Common myeloid progenitor, CD34-positive (primary cell): ENCODE data around the gene AHNAK2.

Experiments used
- CTCF ChIA-PET: fragments of 350-600 bp; sonication (Branson Sonifier 250); formaldehyde crosslinking; loops from one replicate; lab custom pipeline; 2021; ENCODE audit warnings: antibody characterized with exemption; lab: Charles Lee
- POLR2A ChIA-PET: fragments of 350-600 bp; sonication (Branson Sonifier 250); formaldehyde crosslinking; loops from one replicate; lab custom pipeline; 2021; ENCODE audit warnings: antibody characterized with exemption; lab: Charles Lee
- DNase-seq, 3 donors: peaks; one replicate each; pipeline versions ENCODE4 v3.0.0 to v3.0.0-alpha.2; 2013
- H3K27ac ChIP-seq, 2 experiments: 1 replicate in 1 of 2; 2 replicates in 1 of 2; pipeline ENCODE4 v1.7.0; 2013; ENCODE audit warnings: inconsistent platforms in 2 of 2, low read length in 2 of 2, mild to moderate bottlenecking in 2 of 2, low read depth in 1 of 2, moderate library complexity in 1 of 2; ENCODE audit not compliant: severe bottlenecking in 2 of 2, insufficient read depth in 1 of 2, poor library complexity in 1 of 2
- H3K27me3 ChIP-seq, 5 experiments: replicated peaks in 2 of 5; 1 replicate in 3 of 5; 2 replicates in 2 of 5; pipeline versions ENCODE4 v1.6.1 to v1.7.0; 2013; ENCODE audit warnings: low read length in 4 of 5, mild to moderate bottlenecking in 2 of 5, moderate library complexity in 2 of 5, inconsistent platforms in 1 of 5; ENCODE audit not compliant: insufficient read depth in 5 of 5, control insufficient read depth in 4 of 5
- H3K36me3 ChIP-seq, 4 experiments: 1 replicate in 2 of 4; 2 replicates in 2 of 4; pipeline versions ENCODE4 v1.6.1 to v1.7.0; 2013; ENCODE audit warnings: low read length in 3 of 4, control low read depth in 1 of 4, mild to moderate bottlenecking in 1 of 4; ENCODE audit not compliant: control insufficient read depth in 4 of 4, insufficient read depth in 4 of 4
- H3K4me1 ChIP-seq, 4 experiments: 1 replicate in 3 of 4; 2 replicates in 1 of 4; pipeline versions ENCODE4 v1.6.1 to v1.7.1; 2013; ENCODE audit warnings: low read length in 3 of 4, mild to moderate bottlenecking in 3 of 4, control low read depth in 1 of 4, inconsistent platforms in 1 of 4, moderate library complexity in 1 of 4; ENCODE audit not compliant: control insufficient read depth in 4 of 4, insufficient read depth in 4 of 4; ENCODE audit errors: control extremely low read depth in 1 of 4
- H3K4me3 ChIP-seq, 7 experiments: 1 replicate in 4 of 7; 2 replicates in 3 of 7; pipeline versions ENCODE4 v1.5.1 to v1.7.0; 2013; ENCODE audit warnings: mild to moderate bottlenecking in 7 of 7, low read length in 6 of 7, moderate library complexity in 6 of 7, inconsistent platforms in 2 of 7, low read depth in 2 of 7, control low read depth in 1 of 7; ENCODE audit not compliant: insufficient read depth in 4 of 7, control insufficient read depth in 1 of 7; ENCODE audit errors: extremely low read depth in 1 of 7
- H3K9me3 ChIP-seq, 5 experiments: 1 replicate in 4 of 5; 2 replicates in 1 of 5; pipeline versions ENCODE4 v1.6.1 to v1.7.1; 2013; ENCODE audit warnings: low read length in 4 of 5, mild to moderate bottlenecking in 2 of 5, inconsistent platforms in 1 of 5, low read depth in 1 of 5, moderate library complexity in 1 of 5; ENCODE audit not compliant: control insufficient read depth in 4 of 5, insufficient read depth in 2 of 5; ENCODE audit errors: control extremely low read depth in 1 of 5
- whole genome bisulfite sequencing: methylation state at CpG from one replicate; pipeline ENCODE4 v1.1.5; 2013; ENCODE audit not compliant: insufficient coverage; 5-methylcytosine and 5-hydroxymethylcytosine counted together

The AHNAK2 gene

GRCh38 chr14:105018414-105018813 lies 40.2 kb upstream of the AHNAK2 start:
- DNase-seq: no peak
- 100% methylated on average over 3 of the region's 4 CpGs for WGBS
- H3K27me3 ChIP-seq: no peaks in the 10 kb centered on the region
- POLR2A ChIA-PET: interaction anchor here (0.7 kb wide), 1 partner anchor 13 kb away, joined by 3 read pairs; no protein-coding TSS in a partner anchor
- peak overlapping the region in 1 of 2 experiments; percentile 32 for H3K27ac ChIP-seq
- H3K4me3 ChIP-seq: peak overlapping the region in 1 of 7 experiments; percentile 22
- CTCF ChIA-PET: interaction anchor here (0.6 to 6.7 kb wide), 7 partner anchors 7 to 140 kb away, joined by 3 to 44 read pairs (median 5); no protein-coding TSS in a partner anchor
- H3K9me3 ChIP-seq: no peaks in the 10 kb centered on the region
- H3K4me1 ChIP-seq: peaks cover 7 to 63% (median 45%) of the 10 kb centered on the region in 4 experiments
- H3K36me3 ChIP-seq: peaks cover 2 to 26% (median 3%) of the 10 kb centered on the region in 4 experiments

DNA sequence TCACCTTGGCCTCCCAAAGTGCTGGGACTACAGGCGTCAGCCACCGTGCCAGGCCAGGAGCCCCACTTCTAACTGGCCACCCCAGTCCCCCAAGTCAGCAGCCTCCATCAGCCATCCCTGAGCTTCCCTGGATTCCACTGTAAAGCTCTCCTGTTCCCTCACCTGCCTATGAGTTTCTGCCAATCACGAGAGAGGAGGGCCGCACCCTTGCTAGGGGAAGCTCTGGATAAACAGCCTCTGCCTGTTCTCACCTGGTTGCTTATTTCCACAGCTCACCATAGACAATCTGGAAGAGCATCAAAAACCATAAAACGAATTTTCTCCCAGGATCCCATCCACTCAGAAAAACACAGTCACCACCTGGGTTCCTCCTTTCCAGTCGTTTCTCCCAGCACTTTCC lies 37.7 kb upstream of the AHNAK2 start:
- 78% methylated on average over 5 of the region's 6 CpGs for WGBS
- Histone ChIP-seq H3K4me1 (peaks cover 7 to 51% (median 33%) of the 10 kb centered on the region in 4 experiments), H3K27me3 (no peaks in the 10 kb centered on the region), H3K4me3 (no peak overlapping the region), H3K27ac (peak overlapping the region; percentile 40 to 56), H3K36me3 (peaks cover 2 to 47% (median 10%) of the 10 kb centered on the region in 4 experiments), H3K9me3 (no peaks in the 10 kb centered on the region)
- no peak for DNase-seq
- CTCF ChIA-PET: interaction anchor here (1.0 to 6.7 kb wide), 6 partner anchors 10 to 40 kb away, joined by 3 to 44 read pairs (median 8); no protein-coding TSS in a partner anchor
- POLR2A ChIA-PET: interaction anchor here (1.1 kb wide), 1 partner anchor 18 kb away, joined by 3 read pairs; no protein-coding TSS in a partner anchor

GRCh38 chr14:105015242-105015641 lies 37.1 kb upstream of the AHNAK2 start:
- ChIA-PET CTCF (interaction anchor here (1.0 to 6.7 kb wide), 4 partner anchors 11 to 39 kb away, joined by 3 to 44 read pairs (median 11); no protein-coding TSS in a partner anchor), POLR2A (no interaction called here)
- H3K4me1 ChIP-seq: peaks cover 7 to 50% (median 32%) of the 10 kb centered on the region in 4 experiments
- no peaks in the 10 kb centered on the region for H3K9me3 ChIP-seq
- no peaks in the 10 kb centered on the region for H3K27me3 ChIP-seq
- WGBS: 42% methylated on average over 8 of the region's 9 CpGs
- H3K4me3 ChIP-seq: peak overlapping the region in 1 of 7 experiments; percentile 2
- H3K27ac ChIP-seq: peak overlapping the region; percentile 40 to 56
- peaks cover 4 to 52% (median 14%) of the 10 kb centered on the region in 4 experiments for H3K36me3 ChIP-seq
- DNase-seq: peak; percentile 59 to 81 (median 66)

DNA sequence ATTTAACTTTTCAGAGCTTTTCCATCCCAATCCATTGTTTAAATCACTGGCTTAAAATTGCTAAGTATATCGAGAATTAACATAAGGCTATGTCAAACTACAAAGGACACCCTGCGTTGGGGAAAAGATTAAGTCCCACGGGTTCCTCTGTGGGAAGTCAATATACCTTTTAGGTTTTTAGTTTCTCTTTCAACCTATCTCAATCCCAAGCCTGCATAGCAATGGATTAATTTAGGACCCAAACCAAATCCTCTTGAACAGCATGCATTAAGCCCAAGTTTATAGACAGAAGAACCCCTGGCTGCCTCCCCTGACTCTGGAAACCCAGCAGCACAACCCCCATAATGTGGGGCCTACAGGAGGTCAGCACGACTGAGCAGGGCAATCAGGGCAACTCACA lies 36.5 kb upstream of the AHNAK2 start:
- H3K27ac ChIP-seq: peak overlapping the region; percentile 6 to 56
- POLR2A ChIA-PET: no interaction called here
- peaks cover 3 to 44% (median 26%) of the 10 kb centered on the region in 4 experiments for H3K4me1 ChIP-seq

DNA sequence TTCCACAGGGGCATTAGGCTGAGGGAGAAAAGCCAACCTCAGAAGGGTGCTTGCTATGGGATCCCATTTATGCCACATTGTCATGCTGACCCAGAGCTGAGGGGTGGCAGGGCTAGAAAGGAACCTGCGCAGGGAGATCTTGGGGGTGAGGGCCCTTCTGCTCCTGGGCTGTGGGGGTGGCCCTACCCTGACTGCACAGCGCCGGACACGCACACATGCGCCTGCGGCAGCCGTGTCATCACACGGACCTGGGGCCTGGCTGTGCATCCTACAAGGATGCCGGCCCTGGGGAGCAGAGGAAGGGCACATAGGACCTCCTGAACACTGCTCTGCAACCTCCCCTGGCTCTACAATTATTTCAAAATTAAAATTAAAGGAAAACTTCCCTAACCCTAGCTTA lies 35.9 kb upstream of the AHNAK2 start:
- Histone ChIP-seq H3K27ac (peak overlapping the region in 1 of 2 experiments; percentile 56), H3K27me3 (no peaks in the 10 kb centered on the region), H3K4me1 (peaks cover 0 to 38% (median 20%) of the 10 kb centered on the region in 4 experiments), H3K9me3 (no peaks in the 10 kb centered on the region), H3K36me3 (peaks cover 4 to 60% (median 22%) of the 10 kb centered on the region in 4 experiments), H3K4me3 (no peak overlapping the region)
- CTCF ChIA-PET: interaction anchor here (1.2 to 4.0 kb wide), 5 partner anchors 9 to 170 kb away, joined by 3 to 23 read pairs (median 5); no protein-coding TSS in a partner anchor
- 77% methylated on average over 8 of the region's 9 CpGs for WGBS
- no peak for DNase-seq
- POLR2A ChIA-PET: no interaction called here

More for the DNA sequence above, 36.5 kb upstream of the AHNAK2 start:
- Histone ChIP-seq H3K4me3 (peak overlapping the region in 1 of 7 experiments; percentile 2), H3K27me3 (no peaks in the 10 kb centered on the region), H3K9me3 (no peaks in the 10 kb centered on the region), H3K36me3 (peaks cover 4 to 58% (median 20%) of the 10 kb centered on the region in 4 experiments)
- CTCF ChIA-PET: interaction anchor here (1.7 to 4.0 kb wide), 4 partner anchors 10 to 39 kb away, joined by 4 to 23 read pairs (median 11); no protein-coding TSS in a partner anchor
- no peak for DNase-seq
- WGBS: 100% methylated on average over 1 of the region's 4 CpGs

DNA sequence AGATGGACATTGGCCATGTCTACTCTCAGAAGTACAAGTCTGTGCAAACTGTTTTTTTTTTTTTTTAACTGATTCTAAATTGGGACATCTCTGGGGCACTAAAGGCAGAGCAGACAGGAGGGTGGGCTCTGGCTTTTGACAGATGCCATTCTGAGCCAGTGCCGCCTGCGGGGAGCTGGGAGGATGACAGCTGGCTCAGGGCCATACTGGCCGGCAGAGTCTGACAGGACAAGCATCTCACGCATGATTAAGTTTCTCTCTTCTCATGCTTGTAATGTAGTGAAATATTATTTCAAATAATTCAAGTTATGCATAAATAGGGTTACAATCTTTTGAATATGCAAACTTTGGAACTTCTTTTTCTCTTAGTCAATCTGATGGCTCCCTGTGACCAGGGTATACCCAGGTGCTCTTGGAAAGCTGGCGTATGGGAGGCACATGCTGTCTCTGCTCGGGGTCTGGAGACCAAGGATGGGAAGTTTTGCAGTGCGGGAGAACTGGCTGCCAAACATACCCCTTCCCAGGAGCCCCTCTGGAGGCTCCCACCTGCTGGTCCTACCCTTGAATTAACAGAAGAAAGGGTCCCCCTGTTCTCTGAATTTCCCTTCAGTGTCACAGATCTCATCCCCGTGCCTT lies 35.1 kb upstream of the AHNAK2 start:
- peak in 1 of 3 donors; percentile 36 for DNase-seq
- WGBS: 79% methylated on average over 3 of the region's 8 CpGs
- Histone ChIP-seq H3K27ac (no peak overlapping the region), H3K9me3 (no peaks in the 10 kb centered on the region), H3K4me3 (no peak overlapping the region), H3K4me1 (peaks cover 0 to 32% (median 16%) of the 10 kb centered on the region in 4 experiments), H3K36me3 (peaks cover 5 to 58% (median 23%) of the 10 kb centered on the region in 4 experiments), H3K27me3 (no peaks in the 10 kb centered on the region)
- POLR2A ChIA-PET: no interaction called here
- CTCF ChIA-PET: interaction anchor here (0.7 to 4.0 kb wide), 6 partner anchors 9 to 171 kb away, joined by 3 to 23 read pairs (median 4); no protein-coding TSS in a partner anchor
